UCSD-AML1 (cell line): Measurements from ENCODE around the gene UVSSA.
"Not testable (repeated sequence)": the region's sequence is repeated elsewhere in the genome, so short reads cannot be mapped to it uniquely, and the experiment has no call there.

Source experiments
- DNase-seq: peaks from one replicate; lab custom pipeline; 2025; ENCODE audit not compliant: unreplicated experiment; lab: John Stamatoyannopoulos, UW

Gene UVSSA

GRCh38 chr4:1362521-1362920 lies 15.5 kb downstream of the UVSSA start:
- no peak for DNase-seq

GRCh38 chr4:1363513-1363912 lies 16.5 kb downstream of the UVSSA start:
- no peak for DNase-seq

GRCh38 chr4:1364217-1364616 lies 17.2 kb downstream of the UVSSA start:
- no peak for DNase-seq

- no peak for DNase-seq
Measured at GRCh38 chr4:1364748-1365147, 17.7 kb downstream of the UVSSA start.

GRCh38 chr4:1365271-1366178 lies 18.5 kb downstream of the UVSSA start:
- no peak for DNase-seq

GRCh38 chr4:1366371-1367229 lies 19.6 kb downstream of the UVSSA start:
- DNase-seq: no peak

GRCh38 chr4:1367230-1367935 lies 20.4 kb downstream of the UVSSA start:
- no peak for DNase-seq

GRCh38 chr4:1367936-1368289 lies 20.9 kb downstream of the UVSSA start:
- no peak for DNase-seq

GRCh38 chr4:1368421-1369090 lies 21.5 kb downstream of the UVSSA start:
- DNase-seq: no peak

- no peak for DNase-seq
Measured at GRCh38 chr4:1369091-1369450, 22.1 kb downstream of the UVSSA start.

- DNase-seq: no peak
Measured at GRCh38 chr4:1369479-1370079, 22.6 kb downstream of the UVSSA start.

GRCh38 chr4:1370321-1371124 lies 23.5 kb downstream of the UVSSA start:
- no peak for DNase-seq

GRCh38 chr4:1371176-1372165 lies 24.5 kb downstream of the UVSSA start:
- DNase-seq: no peak

GRCh38 chr4:1372576-1372975 lies 25.6 kb downstream of the UVSSA start:
- not testable (repeated sequence) for DNase-seq

GRCh38 chr4:1373892-1374705 lies 27.1 kb downstream of the UVSSA start:
- no peak for DNase-seq

- no peak for DNase-seq
Measured at GRCh38 chr4:1374706-1375045, 27.7 kb downstream of the UVSSA start.

- DNase-seq: no peak
Measured at GRCh38 chr4:1375051-1375721, 28.2 kb downstream of the UVSSA start.
